Kidney (tissue), 14 donors: ENCODE data around the gene TANC1. TPM values are rescaled to one million over a fixed set of nuclear protein-coding genes. Genes with fewer than 3 reads are reported as not detected.

Experiments
- DNase-seq, 5 donors: peaks; one replicate each; pipeline ENCODE4 v3.0.0-alpha.2; 2013 to 2020
- FAIRE-seq: peaks from 2 replicates; lab custom pipeline; 2012; peaks lifted over from hg19 to GRCh38; lab: Jason Lieb, UNC
- H3K27ac ChIP-seq, 2 donors: one replicate each; pipeline ENCODE4 v1.7.0; 2013; ENCODE audit warnings: low read depth in 2 of 2, low read length in 2 of 2, inconsistent platforms in 1 of 2
- H3K27me3 ChIP-seq: one replicate; pipeline ENCODE4 v1.7.1; 2013; ENCODE audit warnings: low read length, inconsistent platforms; ENCODE audit not compliant: control insufficient read depth, insufficient read depth
- H3K36me3 ChIP-seq, 3 donors: one replicate each; pipeline versions ENCODE4 v1.7.0 to v1.7.1; 2013; ENCODE audit warnings: low read length in 3 of 3, control low read depth in 1 of 3, inconsistent platforms in 1 of 3; ENCODE audit not compliant: insufficient read depth in 3 of 3, control insufficient read depth in 2 of 3
- H3K4me1 ChIP-seq, 3 donors: one replicate each; pipeline versions ENCODE4 v1.7.0 to v1.7.1; 2013; ENCODE audit warnings: low read length in 3 of 3, inconsistent platforms in 1 of 3, low read depth in 1 of 3; ENCODE audit not compliant: control insufficient read depth in 2 of 3, insufficient read depth in 2 of 3
- H3K4me3 ChIP-seq, 3 donors: one replicate each; pipeline versions ENCODE4 v1.7.0 to v1.8.1; 2013; ENCODE audit warnings: low read length in 3 of 3, control low read depth in 1 of 3, inconsistent platforms in 1 of 3
- H3K9ac ChIP-seq, 3 donors: one replicate each; pipeline versions ENCODE4 v1.7.0 to v1.7.1; 2013; ENCODE audit warnings: low read length in 3 of 3, control low read depth in 1 of 3, inconsistent platforms in 1 of 3
- H3K9me3 ChIP-seq, 3 donors: one replicate each; pipeline versions ENCODE4 v1.7.0 to v1.7.1; 2013; ENCODE audit warnings: low read length in 3 of 3, control low read depth in 1 of 3, inconsistent platforms in 1 of 3; ENCODE audit not compliant: control insufficient read depth in 2 of 3, insufficient read depth in 1 of 3
- intact Hi-C: fragments of 100-400 bp; cut with DNase I; formaldehyde crosslinking; loops from one replicate; pipeline ENCODE4 v1.11.1; 2022
- polyA plus RNA-seq: library from polyadenylated mRNA; stranded (reverse); fragments of 350-450 nt; fragmentation: Illumina TruSeq; extraction: RNeasy Lipid Tissue Mini Kit (QIAGEN cat#74804); gene quantifications from one replicate; pipeline ENCODE4 v1.2.3, GENCODE V29; 2014; ENCODE audit warnings: low read depth, low replicate concordance; ENCODE audit not compliant: insufficient read depth
- total RNA-seq: library from RNA; stranded (reverse); fragmentation: NEBNext Ultra II Directional; extraction: Animal tissue kit (Norgen Biotek cat#: 25700); gene quantifications from one replicate; pipeline ENCODE4 v1.2.1, GENCODE V29; 2021
- TF ChIP-seq, protein P1 (sequence below): IDR thresholded peaks from 3 replicates; pipeline ENCODE4 v1.5.1; 2012; ENCODE audit warnings: mild to moderate bottlenecking, moderate library complexity, borderline replicate concordance; ENCODE audit not compliant: insufficient read depth; ENCODE audit errors: extremely low read depth
- donor health status: control.
- donor health status: control.
- donor health status: control.
- donor health status: control.
- donor health status: control.
- donor health status: DM: yes; HTN: yes; CAD: no.
- donor health status: Normal renal cell carcinoma (clear cell type).

TANC1 gene
- total and polyA plus RNA-seq, 2 donors from 2014 or later: 9.2 to 39.0 TPM

DNA sequence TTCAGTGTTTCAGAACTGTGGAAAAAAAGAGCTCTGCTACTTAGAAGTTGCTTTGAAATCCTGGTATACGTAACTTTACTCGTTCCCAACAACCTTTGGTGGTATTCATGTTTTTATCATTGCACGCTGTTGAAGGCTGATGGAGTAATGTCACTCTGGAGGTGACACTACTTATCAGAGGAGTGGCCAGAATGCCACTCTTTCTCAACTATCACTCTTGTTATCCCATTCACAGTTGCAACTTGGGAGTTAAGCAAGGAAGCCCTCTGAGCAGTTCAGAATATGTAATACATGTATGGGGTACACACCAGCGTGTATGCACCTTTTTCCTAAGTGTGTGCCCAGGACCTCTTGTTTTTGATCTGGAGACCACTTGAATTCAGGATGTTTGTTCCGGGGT is 53.6 kb downstream of the TANC1 start:
- Histone ChIP-seq H3K4me3 (no peak overlapping the region), H3K4me1 (peaks cover 0 to 6% (median 0%) of the 10 kb centered on the region in 3 donors), H3K27me3 (no peaks in the 10 kb centered on the region), H3K36me3 (no peaks in the 10 kb centered on the region), H3K9ac (no peak overlapping the region), H3K27ac (no peak overlapping the region), H3K9me3 (no peaks in the 10 kb centered on the region)
- TF ChIP-seq, protein P1, sequence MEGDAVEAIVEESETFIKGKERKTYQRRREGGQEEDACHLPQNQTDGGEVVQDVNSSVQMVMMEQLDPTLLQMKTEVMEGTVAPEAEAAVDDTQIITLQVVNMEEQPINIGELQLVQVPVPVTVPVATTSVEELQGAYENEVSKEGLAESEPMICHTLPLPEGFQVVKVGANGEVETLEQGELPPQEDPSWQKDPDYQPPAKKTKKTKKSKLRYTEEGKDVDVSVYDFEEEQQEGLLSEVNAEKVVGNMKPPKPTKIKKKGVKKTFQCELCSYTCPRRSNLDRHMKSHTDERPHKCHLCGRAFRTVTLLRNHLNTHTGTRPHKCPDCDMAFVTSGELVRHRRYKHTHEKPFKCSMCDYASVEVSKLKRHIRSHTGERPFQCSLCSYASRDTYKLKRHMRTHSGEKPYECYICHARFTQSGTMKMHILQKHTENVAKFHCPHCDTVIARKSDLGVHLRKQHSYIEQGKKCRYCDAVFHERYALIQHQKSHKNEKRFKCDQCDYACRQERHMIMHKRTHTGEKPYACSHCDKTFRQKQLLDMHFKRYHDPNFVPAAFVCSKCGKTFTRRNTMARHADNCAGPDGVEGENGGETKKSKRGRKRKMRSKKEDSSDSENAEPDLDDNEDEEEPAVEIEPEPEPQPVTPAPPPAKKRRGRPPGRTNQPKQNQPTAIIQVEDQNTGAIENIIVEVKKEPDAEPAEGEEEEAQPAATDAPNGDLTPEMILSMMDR: no peak
- intact Hi-C loops: no loop called here
- no peak for DNase-seq
- no peak for FAIRE-seq

DNA sequence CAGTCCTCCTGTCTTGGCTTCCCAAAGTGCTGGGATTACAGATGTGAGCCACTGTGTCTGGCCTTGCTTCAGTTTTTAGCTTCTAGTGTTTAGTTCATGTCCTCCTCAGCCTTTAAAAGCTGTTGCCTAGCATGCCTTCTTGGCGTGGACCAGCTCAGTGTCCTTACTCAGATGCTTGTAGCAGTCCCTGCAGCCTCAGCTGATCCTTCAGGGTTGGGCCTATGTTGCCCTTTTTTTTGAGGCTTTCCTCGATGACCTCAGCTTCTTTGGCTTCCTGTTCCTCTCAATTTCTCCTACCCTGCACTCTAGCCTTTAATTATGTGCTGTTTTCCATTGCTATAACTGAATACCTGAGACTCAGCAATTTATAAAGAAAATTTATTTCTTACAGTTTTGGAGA is 57.7 kb downstream of the TANC1 start:
- no peak overlapping the region for H3K9ac ChIP-seq
- H3K4me3 ChIP-seq: no peak overlapping the region
- H3K36me3 ChIP-seq: no peaks in the 10 kb centered on the region
- no peaks in the 10 kb centered on the region for H3K9me3 ChIP-seq
- TF ChIP-seq, protein P1: no peak
- DNase-seq (no peak), FAIRE-seq (no peak)
- peaks cover 0 to 15% (median 14%) of the 10 kb centered on the region in 3 donors for H3K4me1 ChIP-seq
- H3K27ac ChIP-seq: no peak overlapping the region
- intact Hi-C loops: no loop called here
- no peaks in the 10 kb centered on the region for H3K27me3 ChIP-seq

DNA sequence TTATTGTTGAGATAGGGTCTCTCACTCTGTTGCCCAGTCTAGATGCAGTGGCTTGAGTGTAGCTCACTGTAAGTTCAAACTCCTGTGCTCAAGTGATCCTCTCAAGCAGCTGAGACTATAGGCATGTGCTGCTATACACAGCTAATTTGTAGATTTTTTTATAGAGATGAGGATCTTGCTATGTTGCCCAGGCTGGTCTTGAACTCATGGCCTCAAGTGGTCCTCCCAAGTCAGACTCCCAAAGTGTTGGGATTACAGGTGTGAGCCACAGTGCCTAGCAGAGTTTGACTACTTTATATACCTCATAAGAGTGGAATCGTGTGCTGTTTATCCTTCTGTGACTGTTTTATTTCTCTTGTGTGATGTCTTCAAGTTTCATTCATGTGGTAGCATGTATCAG is 60.3 kb downstream of the TANC1 start:
- intact Hi-C loops: no loop called here
- DNase-seq: no peak
- H3K27ac ChIP-seq: no peak overlapping the region

More for the DNA sequence above, 60.3 kb downstream of the TANC1 start:
- Histone ChIP-seq H3K36me3 (no peaks in the 10 kb centered on the region), H3K9me3 (no peaks in the 10 kb centered on the region), H3K9ac (no peak overlapping the region), H3K4me1 (peaks cover 0 to 37% (median 28%) of the 10 kb centered on the region in 3 donors), H3K27me3 (no peaks in the 10 kb centered on the region), H3K4me3 (no peak overlapping the region)
- no peak for FAIRE-seq
- TF ChIP-seq, protein P1: no peak
